ENCODE results near the gene IL16. TPM values are rescaled to one million over a fixed set of nuclear protein-coding genes. Genes with fewer than 3 reads are reported as not detected.

Gene IL16
- total RNA-seq, 2 experiments from 2014 or later = 76.0 to 81.3 TPM

GRCh38 chr15:81281456-81281735 is 84.7 kb downstream of the IL16 start:
- no peak overlapping the region for H2AFZ ChIP-seq (ENCODE audit: low read length)
- peaks cover 2% of the 10 kb centered on the region; the same call in 1 of the 2 replicates for H3K36me3 ChIP-seq (ENCODE audit: insufficient read depth, low read length)
- H4K20me1 ChIP-seq (ENCODE audit: insufficient read depth, low read length) = no peaks in the 10 kb centered on the region
- ChIA-PET CTCF (ENCODE audit: unreplicated experiment) (no interaction called here), POLR2A (interaction anchor here (1.5 kb wide), 1 partner anchor 21 kb away, joined by 5 read pairs; no protein-coding TSS in a partner anchor)
- DNase-seq (ENCODE audit: low spot score) = no peak
- intact Hi-C loops (cut with micrococcal nuclease; ENCODE audit: unreplicated experiment) = no loop called here
- no peak overlapping the region for H3K27ac ChIP-seq (ENCODE audit: low read depth, low read length, poor library complexity, severe bottlenecking)
- H3K79me2 ChIP-seq (ENCODE audit: insufficient read depth, low read depth, low read length) = no peaks in the 10 kb centered on the region
- H3K9me3 ChIP-seq (ENCODE audit: low read length) = peaks cover 19% of the 10 kb centered on the region
- TF ChIP-seq EZH2phosphoT487 (IDR thresholded peaks at IDR 0.05; ENCODE audit: borderline replicate concordance, low read depth, low read length) = no peak
- TF ChIP-seq CTCF (conservative IDR thresholded peaks at IDR 0.05; ENCODE audit: low read length) = no peak
- no peaks in the 10 kb centered on the region for H3K9me2 ChIP-seq (ENCODE audit: insufficient read depth, low read length)
- BruUV-seq (replicated peaks) = no TSS peak
- no peak overlapping the region for H3K4me2 ChIP-seq (ENCODE audit: low read length)
- no peak overlapping the region for H3K4me3 ChIP-seq (ENCODE audit: low read depth, low read length, poor library complexity, severe bottlenecking)
- H3K4me1 ChIP-seq (ENCODE audit: insufficient read depth, low read length, poor library complexity, severe bottlenecking) = peaks cover 29% of the 10 kb centered on the region

GRCh38 chr15:81281766-81282605 is 85.3 kb downstream of the IL16 start:
- TF ChIP-seq EZH2phosphoT487 (IDR thresholded peaks at IDR 0.05; ENCODE audit: borderline replicate concordance, low read depth, low read length) (no peak), CTCF (conservative IDR thresholded peaks at IDR 0.05; ENCODE audit: low read length) (no peak)
- Histone ChIP-seq H3K9me2 (ENCODE audit: insufficient read depth, low read length) (no peaks in the 10 kb centered on the region), H3K9me3 (ENCODE audit: low read length) (peaks cover 13% of the 10 kb centered on the region), H3K4me2 (ENCODE audit: low read length) (no peak overlapping the region), H3K36me3 (ENCODE audit: insufficient read depth, low read length) (no peaks in the 10 kb centered on the region; the same call in 1 of the 2 replicates), H3K4me1 (ENCODE audit: insufficient read depth, low read length, poor library complexity, severe bottlenecking) (peaks cover 35% of the 10 kb centered on the region), H3K27ac (ENCODE audit: low read depth, low read length, poor library complexity, severe bottlenecking) (no peak overlapping the region), H2AFZ (ENCODE audit: low read length) (no peak overlapping the region), H3K4me3 (ENCODE audit: low read depth, low read length, poor library complexity, severe bottlenecking) (no peak overlapping the region), H3K79me2 (ENCODE audit: insufficient read depth, low read depth, low read length) (no peaks in the 10 kb centered on the region), H4K20me1 (ENCODE audit: insufficient read depth, low read length) (no peaks in the 10 kb centered on the region)
- no peak for DNase-seq (ENCODE audit: low spot score)
- BruUV-seq (replicated peaks) = no TSS peak
- ChIA-PET CTCF (ENCODE audit: unreplicated experiment) (no interaction called here), POLR2A (interaction anchor here (1.5 to 2.0 kb wide), 2 partner anchors 21 to 37 kb away, joined by 5 read pairs; no protein-coding TSS in a partner anchor)
- intact Hi-C loops (cut with micrococcal nuclease; ENCODE audit: unreplicated experiment) = no loop called here

GRCh38 chr15:81282606-81282895 is 85.9 kb downstream of the IL16 start:
- Histone ChIP-seq H3K9me3 (ENCODE audit: low read length) (peaks cover 7% of the 10 kb centered on the region), H3K4me1 (ENCODE audit: insufficient read depth, low read length, poor library complexity, severe bottlenecking) (peaks cover 40% of the 10 kb centered on the region), H4K20me1 (ENCODE audit: insufficient read depth, low read length) (no peaks in the 10 kb centered on the region), H3K9me2 (ENCODE audit: insufficient read depth, low read length) (no peaks in the 10 kb centered on the region), H3K79me2 (ENCODE audit: insufficient read depth, low read depth, low read length) (no peaks in the 10 kb centered on the region), H3K36me3 (ENCODE audit: insufficient read depth, low read length) (no peaks in the 10 kb centered on the region; the same call in 1 of the 2 replicates), H3K4me3 (ENCODE audit: low read depth, low read length, poor library complexity, severe bottlenecking) (no peak overlapping the region), H3K4me2 (ENCODE audit: low read length) (no peak overlapping the region), H2AFZ (ENCODE audit: low read length) (no peak overlapping the region), H3K27ac (ENCODE audit: low read depth, low read length, poor library complexity, severe bottlenecking) (no peak overlapping the region)
- POLR2A ChIA-PET = interaction anchor here (1.4 to 2.0 kb wide), 3 partner anchors 14 to 37 kb away, joined by 4 to 5 read pairs (median 5); no protein-coding TSS in a partner anchor
- no peak for TF ChIP-seq EZH2phosphoT487 (IDR thresholded peaks at IDR 0.05; ENCODE audit: borderline replicate concordance, low read depth, low read length)
- no peak for DNase-seq (ENCODE audit: low spot score)
- BruUV-seq (replicated peaks) = no TSS peak
- intact Hi-C loops (cut with micrococcal nuclease; ENCODE audit: unreplicated experiment) = no loop called here
- CTCF ChIA-PET (ENCODE audit: unreplicated experiment) = interaction anchor here (1.0 kb wide), 1 partner anchor 9 kb away, joined by 4 read pairs; no protein-coding TSS in a partner anchor

All from OCI-LY7 (cell line).